Keratinocyte (primary cell): Measurements from ENCODE around the gene EXOSC1.

Experiments used
- EZH2 ChIP-seq: IDR thresholded peaks from one replicate; pipeline ENCODE4 v1.6.1; 2012; ENCODE audit warnings: inconsistent platforms, mild to moderate bottlenecking, low read length, moderate library complexity
- TF ChIP-seq, protein P1 (sequence below), 3 experiments: IDR thresholded peaks in 1 of 3; conservative IDR thresholded peaks in 1 of 3; optimal IDR thresholded peaks in 1 of 3; 2 replicates in 2 of 3; 3 replicates in 1 of 3; pipeline versions ENCODE3 to v1.5.1; 2011; ENCODE audit warnings: low read length in 3 of 3, mild to moderate bottlenecking in 3 of 3, moderate library complexity in 2 of 3, control low read depth in 1 of 3, inconsistent platforms in 1 of 3; ENCODE audit not compliant: insufficient read depth in 2 of 3; ENCODE audit errors: extremely low read depth in 1 of 3

GRCh38 chr10:97426776-97427570 lies 18.8 kb downstream of the EXOSC1 start:
- TF ChIP-seq, protein P1, sequence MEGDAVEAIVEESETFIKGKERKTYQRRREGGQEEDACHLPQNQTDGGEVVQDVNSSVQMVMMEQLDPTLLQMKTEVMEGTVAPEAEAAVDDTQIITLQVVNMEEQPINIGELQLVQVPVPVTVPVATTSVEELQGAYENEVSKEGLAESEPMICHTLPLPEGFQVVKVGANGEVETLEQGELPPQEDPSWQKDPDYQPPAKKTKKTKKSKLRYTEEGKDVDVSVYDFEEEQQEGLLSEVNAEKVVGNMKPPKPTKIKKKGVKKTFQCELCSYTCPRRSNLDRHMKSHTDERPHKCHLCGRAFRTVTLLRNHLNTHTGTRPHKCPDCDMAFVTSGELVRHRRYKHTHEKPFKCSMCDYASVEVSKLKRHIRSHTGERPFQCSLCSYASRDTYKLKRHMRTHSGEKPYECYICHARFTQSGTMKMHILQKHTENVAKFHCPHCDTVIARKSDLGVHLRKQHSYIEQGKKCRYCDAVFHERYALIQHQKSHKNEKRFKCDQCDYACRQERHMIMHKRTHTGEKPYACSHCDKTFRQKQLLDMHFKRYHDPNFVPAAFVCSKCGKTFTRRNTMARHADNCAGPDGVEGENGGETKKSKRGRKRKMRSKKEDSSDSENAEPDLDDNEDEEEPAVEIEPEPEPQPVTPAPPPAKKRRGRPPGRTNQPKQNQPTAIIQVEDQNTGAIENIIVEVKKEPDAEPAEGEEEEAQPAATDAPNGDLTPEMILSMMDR (optimal IDR thresholded peaks at IDR 0.05 in 1 of 3, IDR thresholded peaks at IDR 0.05 in 1 of 3, conservative IDR thresholded peaks at IDR 0.05 in 1 of 3; ENCODE audit: extremely low read depth in 1 of 3, insufficient read depth in 2 of 3, low read length in 3 of 3), result no peak
- no peak for TF ChIP-seq EZH2
